Measurements from ENCODE around the gene EML3. TPM values are rescaled to one million over a fixed set of nuclear protein-coding genes. Genes with fewer than 3 reads are reported as not detected.
"Not testable (repeated sequence)": the region's sequence is repeated elsewhere in the genome, so short reads cannot be mapped to it uniquely, and the experiment has no call there.

Gene EML3
- total and polyA plus RNA-seq, 8 donors, result 39.3 to 82.5 (median 54.1) TPM

- Histone ChIP-seq H3K27me3 (no peaks in the 10 kb centered on the region), H3K4me3 (peak within 1 kb of the TSS; percentile 68 to 77), H3K4me1 (peaks cover 18 to 76% of the 10 kb centered on the region in 2 donors), H3K36me3 (peaks cover 5 to 64% of the 10 kb centered on the region in 2 donors), H3K9me3 (no peaks in the 10 kb centered on the region), H3K27ac (peak within 1 kb of the TSS; percentile 88 to 95)
- intact Hi-C loops (cut with DNase I), result no loop called here
- no peak for TF ChIP-seq CTCF (IDR thresholded peaks at IDR 0.05)
- peak; percentile 97 for ATAC-seq
- peak; percentile 98 to 100 (median 99) for DNase-seq
Measured at GRCh38 chr11:62573592-62574362, 38.8 kb downstream of the EML3 start, which contains the start of gene EEF1G. Gene EEF1G (minus strand): TSS chr11:62573891. CDS start chr11:62573842, 49 bp downstream.

GRCh38 chr11:62573006-62573591, 39.5 kb downstream of the EML3 start:
- peaks cover 5 to 64% of the 10 kb centered on the region in 2 donors for H3K36me3 ChIP-seq
- peaks cover 18 to 76% of the 10 kb centered on the region in 2 donors for H3K4me1 ChIP-seq
- DNase-seq (no peak), ATAC-seq (peak; percentile 4)
- no peaks in the 10 kb centered on the region for H3K27me3 ChIP-seq
- intact Hi-C loops (cut with DNase I), result no loop called here
- TF ChIP-seq CTCF (IDR thresholded peaks at IDR 0.05), result no peak
- H3K27ac ChIP-seq, result peak overlapping the region; percentile 82 to 88
- H3K9me3 ChIP-seq, result no peaks in the 10 kb centered on the region
- peak overlapping the region; percentile 68 to 77 for H3K4me3 ChIP-seq

DNA sequence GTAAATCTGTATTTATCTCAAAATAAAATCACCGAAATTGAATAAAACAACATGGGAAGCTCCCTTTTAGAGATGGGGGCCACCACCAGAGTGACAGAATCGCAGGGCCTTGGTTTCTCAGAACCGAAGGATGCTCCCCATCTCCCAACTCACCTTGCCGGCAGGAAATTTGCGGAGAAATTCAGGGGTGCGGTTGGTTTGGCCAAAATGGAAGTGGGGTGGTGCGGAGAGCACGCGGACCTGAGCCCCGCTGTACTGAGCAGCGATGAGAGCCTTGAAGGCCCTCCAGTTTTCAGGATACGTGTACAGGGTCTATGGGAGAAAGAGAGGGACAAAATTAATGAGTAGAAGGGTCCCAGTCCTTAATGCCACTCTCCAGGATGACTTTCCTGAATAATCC, 40.1 kb downstream of the EML3 start:
- H3K9me3 ChIP-seq, result no peaks in the 10 kb centered on the region
- ATAC-seq (no peak), DNase-seq (no peak)
- TF ChIP-seq CTCF (IDR thresholded peaks at IDR 0.05), result no peak
- H3K4me3 ChIP-seq, result peak overlapping the region; percentile 68 to 77
- peak overlapping the region in 1 of 2 donors; percentile 88 for H3K27ac ChIP-seq
- peaks cover 18 to 80% of the 10 kb centered on the region in 2 donors for H3K4me1 ChIP-seq
- intact Hi-C loops (cut with DNase I), result no loop called here
- no peaks in the 10 kb centered on the region for H3K27me3 ChIP-seq
- H3K36me3 ChIP-seq, result peaks cover 5 to 66% of the 10 kb centered on the region in 2 donors

GRCh38 chr11:62571493-62571892, 41.1 kb downstream of the EML3 start:
- peaks cover 5 to 67% of the 10 kb centered on the region in 2 donors for H3K36me3 ChIP-seq
- DNase-seq; intact Hi-C loops (cut with DNase I): not testable (repeated sequence)

DNA sequence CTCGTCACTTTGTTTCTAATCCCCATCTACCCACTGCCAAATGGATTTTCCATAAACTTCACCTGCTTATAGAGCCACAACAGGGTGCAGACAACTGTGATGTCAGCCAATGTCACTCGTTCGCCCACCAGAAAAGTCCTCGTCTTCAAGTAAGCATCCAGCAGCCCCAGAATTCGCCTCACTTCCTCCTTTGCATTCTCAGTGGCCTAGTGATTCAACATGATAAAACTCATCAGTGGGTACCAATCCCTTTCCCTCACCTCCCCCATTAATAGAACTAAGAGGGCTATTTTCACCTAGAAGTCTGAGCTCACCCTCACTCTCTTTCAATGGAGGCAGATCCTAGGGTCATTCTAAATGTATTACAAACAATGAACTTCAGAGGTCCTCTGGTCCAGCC, 41.7 kb downstream of the EML3 start:
- intact Hi-C loops (cut with DNase I); DNase-seq; H3K27me3 ChIP-seq; H3K4me3 ChIP-seq; ATAC-seq; H3K9me3 ChIP-seq; H3K27ac ChIP-seq: not testable (repeated sequence)
- Histone ChIP-seq H3K36me3 (peaks cover 5 to 67% of the 10 kb centered on the region in 2 donors), H3K4me1 (peaks cover 18 to 76% of the 10 kb centered on the region in 2 donors)

More at GRCh38 chr11:62571493-62571892, 41.1 kb downstream of the EML3 start:
- peaks cover 18 to 76% of the 10 kb centered on the region in 2 donors for H3K4me1 ChIP-seq
- not testable (repeated sequence) for H3K27ac ChIP-seq, ATAC-seq, H3K9me3 ChIP-seq, H3K27me3 ChIP-seq, H3K4me3 ChIP-seq

DNA sequence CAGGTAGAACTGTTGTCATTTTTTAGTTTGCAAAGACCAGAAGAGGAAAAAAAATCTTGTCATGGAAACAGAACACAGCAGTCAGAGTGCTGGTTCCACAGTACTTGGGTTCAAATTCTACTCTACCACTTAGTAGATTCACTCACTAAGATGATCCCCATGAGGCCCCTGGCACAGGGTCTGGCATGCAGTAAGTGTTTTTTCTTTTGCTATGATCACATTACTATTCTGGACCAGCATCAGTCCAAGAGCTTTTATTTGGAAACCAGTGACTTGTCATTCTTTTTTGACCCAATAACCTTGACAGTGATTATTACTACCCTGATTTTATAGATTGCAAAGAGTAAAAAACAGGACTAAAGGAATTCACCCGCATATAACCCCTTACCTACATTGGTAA, 43.0 kb downstream of the EML3 start:
- no peak overlapping the region for H3K4me3 ChIP-seq
- H3K4me1 ChIP-seq, result peaks cover 14 to 72% of the 10 kb centered on the region in 2 donors
- no peaks in the 10 kb centered on the region for H3K27me3 ChIP-seq
- ATAC-seq (no peak), DNase-seq (no peak)
- intact Hi-C loops (cut with DNase I), result no loop called here
- no peak for TF ChIP-seq CTCF (IDR thresholded peaks at IDR 0.05)
- no peak overlapping the region for H3K27ac ChIP-seq
- no peaks in the 10 kb centered on the region for H3K9me3 ChIP-seq
- peaks cover 5 to 80% of the 10 kb centered on the region in 2 donors for H3K36me3 ChIP-seq
